ENCODE results near the gene LMF2. TPM values are rescaled to one million over a fixed set of nuclear protein-coding genes. Genes with fewer than 3 reads are reported as not detected.
A peak's percentile ranks its signal among the peaks of the same experiment; 100 is the strongest.

The LMF2 gene
- total RNA-seq, 3 donors from 2014 or later = 57.8 to 66.4 (median 60.7) TPM

- no peak for ATAC-seq
- intact Hi-C loops (cut with DNase I, micrococcal nuclease) = no loop called here
- H3K36me3 ChIP-seq (ENCODE audit: low read depth) = no peaks in the 10 kb centered on the region
- no peaks in the 10 kb centered on the region for H3K9me3 ChIP-seq
- no peak overlapping the region for H3K4me3 ChIP-seq
- H3K4me1 ChIP-seq (ENCODE audit: low read depth) = peaks cover 8% of the 10 kb centered on the region
- DNase-seq = no peak
- TF ChIP-seq CTCF (IDR thresholded peaks at IDR 0.05) = no peak
Observed at GRCh38 chr22:50488886-50489285, 18.6 kb downstream of the LMF2 start.

- Histone ChIP-seq H3K36me3 (ENCODE audit: low read depth) (no peaks in the 10 kb centered on the region), H3K4me3 (no peak overlapping the region), H3K9me3 (no peaks in the 10 kb centered on the region), H3K4me1 (ENCODE audit: low read depth) (peaks cover 12% of the 10 kb centered on the region)
- no peak for TF ChIP-seq CTCF (IDR thresholded peaks at IDR 0.05)
- ATAC-seq (no peak), DNase-seq (peak in 1 of 3 donors; percentile 41)
- intact Hi-C loops (cut with DNase I, micrococcal nuclease) = no loop called here
Observed at GRCh38 chr22:50488006-50488677, 19.4 kb downstream of the LMF2 start.

GRCh38 chr22:50487290-50488005 is 20.1 kb downstream of the LMF2 start:
- Histone ChIP-seq H3K9me3 (no peaks in the 10 kb centered on the region), H3K4me1 (ENCODE audit: low read depth) (peaks cover 12% of the 10 kb centered on the region), H3K4me3 (no peak overlapping the region), H3K36me3 (ENCODE audit: low read depth) (no peaks in the 10 kb centered on the region)
- intact Hi-C loops (cut with DNase I, micrococcal nuclease) = no loop called here
- DNase-seq (peak in 2 of 3 donors; percentile 21 to 39), ATAC-seq (no peak)
- no peak for TF ChIP-seq CTCF (IDR thresholded peaks at IDR 0.05)

- Histone ChIP-seq H3K4me1 (ENCODE audit: low read depth) (peaks cover 19% of the 10 kb centered on the region), H3K9me3 (no peaks in the 10 kb centered on the region), H3K36me3 (ENCODE audit: low read depth) (no peaks in the 10 kb centered on the region), H3K4me3 (no peak within 1 kb of the TSS)
- TF ChIP-seq CTCF (IDR thresholded peaks at IDR 0.05) = no peak
- ATAC-seq (no peak), DNase-seq (peak in 2 of 3 donors; percentile 18 to 47)
- intact Hi-C loops (cut with DNase I, micrococcal nuclease) = no loop called here
Observed at GRCh38 chr22:50486561-50487289, 20.8 kb downstream of the LMF2 start, which contains the start of gene MIOX. TSS of gene MIOX (plus strand) at chr22:50486859. CDS start at chr22:50486898, 39 bp downstream.

GRCh38 chr22:50485221-50486131 is 22.0 kb downstream of the LMF2 start:
- intact Hi-C loops (cut with DNase I, micrococcal nuclease) = no loop called here
- no peak for TF ChIP-seq CTCF (IDR thresholded peaks at IDR 0.05)
- Histone ChIP-seq H3K36me3 (ENCODE audit: low read depth) (no peaks in the 10 kb centered on the region), H3K4me3 (no peak overlapping the region), H3K9me3 (no peaks in the 10 kb centered on the region), H3K4me1 (ENCODE audit: low read depth) (peaks cover 23% of the 10 kb centered on the region)
- DNase-seq (peak in 2 of 3 donors; percentile 67 to 69), ATAC-seq (peak; percentile 9)
